CD14-positive monocyte (primary cell): Measurements from ENCODE around the gene ELP2. TPM values are rescaled to one million over a fixed set of nuclear protein-coding genes. Genes with fewer than 3 reads are reported as not detected.
"Not testable (repeated sequence)": the region's sequence is repeated elsewhere in the genome, so short reads cannot be mapped to it uniquely, and the experiment has no call there.

Source experiments
- DNase-seq, 3 donors: peaks; one replicate each; pipeline ENCODE4 v3.0.0-alpha.2; 2011 to 2022
- H2AFZ ChIP-seq: 2 replicates; pipeline ENCODE4 v1.6.0; 2012; ENCODE audit warnings: mild to moderate bottlenecking, low read depth, low read length, inconsistent platforms; ENCODE audit not compliant: insufficient read depth, poor library complexity, severe bottlenecking
- H3K27ac ChIP-seq, 2 donors: 1 replicate in 1 of 2; 2 replicates in 1 of 2; pipeline ENCODE4 v1.5.1; 2012 to 2013; ENCODE audit warnings: low read length in 2 of 2, control low read depth in 1 of 2, inconsistent platforms in 1 of 2, low read depth in 1 of 2, mild to moderate bottlenecking in 1 of 2
- H3K27me3 ChIP-seq, 2 donors: one replicate each; pipeline versions ENCODE4 v1.6.0 to v1.6.1; 2011 to 2013; ENCODE audit warnings: low read length in 2 of 2; ENCODE audit not compliant: control insufficient read depth in 2 of 2, insufficient read depth in 2 of 2
- H3K36me3 ChIP-seq, 2 donors: replicated peaks in 1 of 2; 1 replicate in 1 of 2; 2 replicates in 1 of 2; pipeline versions ENCODE4 v1.5.1 to v1.6.1; 2012 to 2013; ENCODE audit warnings: low read length in 2 of 2, control low read depth in 1 of 2, inconsistent platforms in 1 of 2, mild to moderate bottlenecking in 1 of 2; ENCODE audit not compliant: insufficient read depth in 2 of 2, control insufficient read depth in 1 of 2
- H3K4me1 ChIP-seq, 2 donors: 1 replicate in 1 of 2; 2 replicates in 1 of 2; pipeline versions ENCODE4 v1.5.1 to v1.6.1; 2012 to 2013; ENCODE audit warnings: low read length in 2 of 2, control low read depth in 1 of 2, inconsistent platforms in 1 of 2, mild to moderate bottlenecking in 1 of 2, moderate library complexity in 1 of 2; ENCODE audit not compliant: insufficient read depth in 2 of 2, control insufficient read depth in 1 of 2
- H3K4me2 ChIP-seq: replicated peaks from 2 replicates; pipeline ENCODE3; 2012; ENCODE audit warnings: low read length, moderate library complexity, mild to moderate bottlenecking; ENCODE audit not compliant: poor library complexity, severe bottlenecking; ENCODE audit errors: extremely low read depth
- H3K4me3 ChIP-seq, 3 experiments: fragments of 200-600 bp in 1 of 3; sonication (generic) in 1 of 3; replicated peaks in 1 of 3; 1 replicate in 2 of 3; 2 replicates in 1 of 3; pipeline ENCODE4 v1.5.1; 2011 to 2013; ENCODE audit warnings: low read length in 3 of 3, mild to moderate bottlenecking in 3 of 3, control low read depth in 2 of 3, low read depth in 2 of 3, inconsistent platforms in 1 of 3, moderate library complexity in 1 of 3
- H3K79me2 ChIP-seq: 2 replicates; pipeline ENCODE4 v1.6.0; 2012; ENCODE audit warnings: mild to moderate bottlenecking, control low read depth, inconsistent platforms, low read length, moderate library complexity; ENCODE audit not compliant: insufficient read depth
- H3K9ac ChIP-seq: 2 replicates; pipeline ENCODE4 v1.6.0; 2017; ENCODE audit warnings: low read length, mild to moderate bottlenecking; ENCODE audit not compliant: insufficient read depth, poor library complexity, severe bottlenecking
- H3K9me3 ChIP-seq, 2 donors: replicated peaks in 1 of 2; 1 replicate in 1 of 2; 2 replicates in 1 of 2; pipeline versions ENCODE4 v1.5.1 to v1.6.1; 2012 to 2013; ENCODE audit warnings: low read length in 2 of 2, control low read depth in 1 of 2; ENCODE audit not compliant: control insufficient read depth in 1 of 2, insufficient read depth in 1 of 2
- H4K20me1 ChIP-seq: 2 replicates; pipeline ENCODE4 v1.6.0; 2012; ENCODE audit warnings: mild to moderate bottlenecking, low read length, control low read depth, moderate library complexity; ENCODE audit not compliant: insufficient read depth
- H3K27ac Mint-ChIP-seq, 7 donors: one replicate each; pipeline ENCODE4 v1.8.0; 2020; ENCODE audit warnings: mild to moderate bottlenecking in 7 of 7, mixed read lengths in 7 of 7, moderate library complexity in 6 of 7, inconsistent platforms in 2 of 7
- H3K27me3 Mint-ChIP-seq, 3 donors: one replicate each; pipeline ENCODE4 v1.8.0; 2021 to 2022; ENCODE audit warnings: low read depth in 3 of 3, mild to moderate bottlenecking in 3 of 3, mixed read lengths in 3 of 3, moderate library complexity in 3 of 3, inconsistent platforms in 1 of 3
- H3K36me3 Mint-ChIP-seq, 2 donors: one replicate each; pipeline ENCODE4 v1.8.0; 2020; ENCODE audit warnings: mixed read lengths in 2 of 2, inconsistent platforms in 1 of 2, mild to moderate bottlenecking in 1 of 2
- H3K4me1 Mint-ChIP-seq: one replicate; pipeline ENCODE4 v1.8.0; 2020; ENCODE audit warnings: mild to moderate bottlenecking, mixed read lengths
- H3K4me3 Mint-ChIP-seq, 2 donors: one replicate each; pipeline ENCODE4 v1.8.0; 2020; ENCODE audit warnings: mild to moderate bottlenecking in 2 of 2, mixed read lengths in 2 of 2, moderate library complexity in 1 of 2
- H3K9me3 Mint-ChIP-seq, 7 donors: one replicate each; pipeline ENCODE4 v1.8.0; 2020 to 2022; ENCODE audit warnings: mixed read lengths in 7 of 7, mild to moderate bottlenecking in 6 of 7, moderate library complexity in 6 of 7, inconsistent platforms in 2 of 7
- WGBS: methylation state at CpG from one replicate; pipeline ENCODE4 v1.1.5; 2013; ENCODE audit warnings: missing lambda C conversion rate; ENCODE audit not compliant: insufficient coverage; 5-methylcytosine and 5-hydroxymethylcytosine counted together
- intact Hi-C, 2 donors: fragments of 100-400 bp; cut with micrococcal nuclease; formaldehyde crosslinking; loops; one replicate each; pipeline versions ENCODE4 v1.15.0 to v1.15.1; 2023
- polyA plus RNA-seq, 3 donors: library from polyadenylated mRNA; depleted of rRNA in 1 of 3; unstranded in 2 of 3; stranded (reverse) in 1 of 3; fragments of 300-500 nt in 2 of 3; fragments of >200 nt in 1 of 3; fragmentation: Illumina TruSeq in 2 of 3; gene quantifications; 1 replicate in 2 of 3; 2 replicates in 1 of 3; pipeline ENCODE4 v1.2.3, GENCODE V29; 2012 to 2021
- TF ChIP-seq, protein P1 (sequence below): fragments of 200-600 bp; IDR thresholded peaks from one replicate; pipeline ENCODE4 v1.8.0; 2022; ENCODE audit warnings: antibody characterized with exemption, mild to moderate bottlenecking

The ELP2 gene
- polyA plus RNA-seq, 3 donors: 24.8 to 52.5 (median 27.1) TPM

DNA sequence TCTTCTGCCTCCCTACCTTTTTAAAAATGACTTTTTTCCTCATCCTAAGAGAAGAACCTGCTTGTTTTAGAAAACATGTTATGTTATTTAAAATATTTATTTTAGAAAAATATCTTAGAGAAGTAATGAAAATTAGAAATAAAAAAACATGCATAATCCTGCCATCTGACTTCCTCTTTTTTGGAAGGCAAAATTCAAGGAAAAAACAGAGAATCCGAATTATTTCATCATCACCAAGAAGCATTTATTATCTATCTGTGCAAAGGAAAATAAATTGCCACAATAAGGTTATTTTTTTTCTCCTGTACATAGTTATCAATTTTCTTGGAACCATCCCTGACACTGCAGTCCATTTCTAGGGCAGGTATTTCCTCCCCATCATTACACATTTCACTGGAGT, 15.0 kb upstream of the ELP2 start:
- no peak overlapping the region for H3K4me3 ChIP-seq
- no peaks in the 10 kb centered on the region for H3K27me3 ChIP-seq
- H3K9ac ChIP-seq: no peak overlapping the region
- Mint-ChIP-seq H3K36me3 (peaks cover 54 to 56% of the 10 kb centered on the region in 2 donors), H3K9me3 (no peaks in the 10 kb centered on the region), H3K4me3 (no peak overlapping the region), H3K4me1 (no peaks in the 10 kb centered on the region), H3K27ac (no peak overlapping the region), H3K27me3 (peaks cover 0 to 4% (median 0%) of the 10 kb centered on the region in 3 donors)
- no peaks in the 10 kb centered on the region for H3K79me2 ChIP-seq
- TF ChIP-seq, protein P1, sequence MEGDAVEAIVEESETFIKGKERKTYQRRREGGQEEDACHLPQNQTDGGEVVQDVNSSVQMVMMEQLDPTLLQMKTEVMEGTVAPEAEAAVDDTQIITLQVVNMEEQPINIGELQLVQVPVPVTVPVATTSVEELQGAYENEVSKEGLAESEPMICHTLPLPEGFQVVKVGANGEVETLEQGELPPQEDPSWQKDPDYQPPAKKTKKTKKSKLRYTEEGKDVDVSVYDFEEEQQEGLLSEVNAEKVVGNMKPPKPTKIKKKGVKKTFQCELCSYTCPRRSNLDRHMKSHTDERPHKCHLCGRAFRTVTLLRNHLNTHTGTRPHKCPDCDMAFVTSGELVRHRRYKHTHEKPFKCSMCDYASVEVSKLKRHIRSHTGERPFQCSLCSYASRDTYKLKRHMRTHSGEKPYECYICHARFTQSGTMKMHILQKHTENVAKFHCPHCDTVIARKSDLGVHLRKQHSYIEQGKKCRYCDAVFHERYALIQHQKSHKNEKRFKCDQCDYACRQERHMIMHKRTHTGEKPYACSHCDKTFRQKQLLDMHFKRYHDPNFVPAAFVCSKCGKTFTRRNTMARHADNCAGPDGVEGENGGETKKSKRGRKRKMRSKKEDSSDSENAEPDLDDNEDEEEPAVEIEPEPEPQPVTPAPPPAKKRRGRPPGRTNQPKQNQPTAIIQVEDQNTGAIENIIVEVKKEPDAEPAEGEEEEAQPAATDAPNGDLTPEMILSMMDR: no peak
- no peaks in the 10 kb centered on the region for H4K20me1 ChIP-seq
- H2AFZ ChIP-seq: no peak overlapping the region
- intact Hi-C loops: no loop called here
- no peak overlapping the region for H3K4me2 ChIP-seq
- H3K36me3 ChIP-seq: peaks cover 42 to 68% of the 10 kb centered on the region in 2 donors
- H3K9me3 ChIP-seq: no peaks in the 10 kb centered on the region
- WGBS: no CpG with 5 or more reads among the region's 1 CpG
- no peak for DNase-seq
- no peaks in the 10 kb centered on the region for H3K4me1 ChIP-seq
- H3K27ac ChIP-seq: no peak overlapping the region

- peaks cover 40 to 66% of the 10 kb centered on the region in 2 donors for H3K36me3 ChIP-seq
- peaks cover 48 to 55% of the 10 kb centered on the region in 2 donors for H3K36me3 Mint-ChIP-seq
- H3K27me3 Mint-ChIP-seq, H3K4me1 ChIP-seq, H3K9ac ChIP-seq, H3K9me3 Mint-ChIP-seq, H3K79me2 ChIP-seq, H3K27ac ChIP-seq, H2AFZ ChIP-seq, H3K27ac Mint-ChIP-seq, H3K27me3 ChIP-seq, intact Hi-C loops, H3K4me3 ChIP-seq, H3K4me2 ChIP-seq, DNase-seq, H4K20me1 ChIP-seq, H3K4me1 Mint-ChIP-seq, H3K9me3 ChIP-seq, H3K4me3 Mint-ChIP-seq: not testable (repeated sequence)
- WGBS: 98% methylated on average over 9 of the region's 11 CpGs
Observed at GRCh38 chr18:36116771-36117170, 12.9 kb upstream of the ELP2 start.
